Lung (tissue), 12 donors: ENCODE measurements around the gene HCRT. TPM values are rescaled to one million over a fixed set of nuclear protein-coding genes. Genes with fewer than 3 reads are reported as not detected.
"Not testable (repeated sequence)": the region's sequence is repeated elsewhere in the genome, so short reads cannot be mapped to it uniquely, and the experiment has no call there.

Experiments
- ATAC-seq: fragments of 200-7000 bp; cut with Tn5 transposase; one replicate; pipeline ENCODE4 v1.9.1; 2020; ENCODE audit warnings: moderate number of reproducible peaks; ENCODE audit not compliant: insufficient read depth, low FRiP score
- DNase-seq, 3 donors: peaks; one replicate each; pipeline ENCODE4 v3.0.0-alpha.2; 2013 to 2017
- H3K27ac ChIP-seq, 2 donors: one replicate each; pipeline ENCODE4 v1.5.1; 2013; ENCODE audit warnings: mild to moderate bottlenecking in 2 of 2, moderate library complexity in 2 of 2, control low read depth in 1 of 2, inconsistent platforms in 1 of 2, low read depth in 1 of 2, low read length in 1 of 2
- H3K27me3 ChIP-seq, 3 donors: one replicate each; pipeline ENCODE4 v1.5.1; 2013; ENCODE audit warnings: low read length in 2 of 3; ENCODE audit not compliant: control insufficient read depth in 3 of 3, insufficient read depth in 3 of 3
- H3K36me3 ChIP-seq, 4 donors: one replicate each; pipeline ENCODE4 v1.5.1; 2013; ENCODE audit warnings: low read length in 4 of 4, mild to moderate bottlenecking in 1 of 4, moderate library complexity in 1 of 4; ENCODE audit not compliant: control insufficient read depth in 4 of 4, insufficient read depth in 4 of 4
- H3K4me1 ChIP-seq, 5 donors: one replicate each; pipeline ENCODE4 v1.5.1; 2013; ENCODE audit warnings: low read length in 5 of 5, mild to moderate bottlenecking in 2 of 5, moderate library complexity in 1 of 5; ENCODE audit not compliant: control insufficient read depth in 5 of 5, insufficient read depth in 5 of 5
- H3K4me3 ChIP-seq: one replicate; pipeline ENCODE4 v1.5.1; 2013; ENCODE audit warnings: mild to moderate bottlenecking, control low read depth, moderate library complexity
- H3K9ac ChIP-seq, 2 donors: one replicate each; pipeline ENCODE4 v1.5.1; 2013; ENCODE audit warnings: low read length in 2 of 2, control low read depth in 1 of 2; ENCODE audit not compliant: insufficient read depth in 1 of 2
- H3K9me3 ChIP-seq, 4 donors: one replicate each; pipeline ENCODE4 v1.5.1; 2013; ENCODE audit warnings: low read length in 3 of 4, mild to moderate bottlenecking in 1 of 4, moderate library complexity in 1 of 4; ENCODE audit not compliant: control insufficient read depth in 4 of 4, insufficient read depth in 3 of 4
- CTCF ChIP-seq: IDR thresholded peaks from 2 replicates; pipeline ENCODE4 v1.5.1; 2012; ENCODE audit warnings: mild to moderate bottlenecking; ENCODE audit errors: control extremely low read depth, extremely low read depth
- WGBS, 2 donors: extraction: QIAGEN DNeasy Blood & Tissue Kit; methylation state at CpG; one replicate each; pipeline ENCODE4 v1.1.7; 2013; 5-methylcytosine and 5-hydroxymethylcytosine counted together
- polyA plus RNA-seq, 2 donors: library from polyadenylated mRNA; stranded (reverse); fragments of 200-250 nt; gene quantifications; one replicate each; pipeline ENCODE4 v1.2.1, GENCODE V29; 2013
- total RNA-seq, 2 donors: library from RNA; depleted of rRNA in 1 of 2; stranded (reverse); fragments of >200 nt in 1 of 2; gene quantifications; one replicate each; pipeline ENCODE4 v1.2.1, GENCODE V29; 2014 to 2021
- donor health status: control.
- donor health status: control.
- donor health status: Bipolar disorder and iron deficiency.
- donor health status: healthy.
- donor health status: DM: yes; HTN: yes; CAD: no.

The HCRT gene
- total and polyA plus RNA-seq, 4 donors = not detected

DNA sequence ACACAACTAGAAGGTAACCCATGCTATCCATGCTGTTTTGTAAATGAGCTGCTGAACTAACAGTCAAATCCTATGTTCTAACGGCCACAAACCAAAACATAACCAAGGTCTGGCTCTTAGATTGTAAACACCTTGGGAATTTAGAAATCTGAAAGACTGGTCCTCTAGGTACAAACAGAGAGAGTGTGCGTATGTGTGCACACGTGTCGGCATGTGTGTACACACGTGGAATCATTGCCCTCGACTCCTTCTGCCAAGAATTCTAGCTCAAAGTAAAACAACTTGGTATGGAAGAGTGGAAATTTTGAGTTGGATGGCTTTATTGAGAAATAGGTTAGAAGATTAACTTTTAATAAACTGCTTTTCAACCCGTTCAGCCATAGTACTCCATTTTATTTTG lies 27.1 kb upstream of the HCRT start:
- no peak overlapping the region for H3K9ac ChIP-seq
- peaks cover 24 to 53% (median 32%) of the 10 kb centered on the region in 4 donors for H3K36me3 ChIP-seq
- H3K4me1 ChIP-seq = no peaks in the 10 kb centered on the region
- ATAC-seq (no peak), DNase-seq (no peak)
- H3K27ac ChIP-seq = no peak overlapping the region
- 84 to 89% methylated on average over 7 of the region's 7 CpGs for whole genome bisulfite sequencing, 2 donors
- H3K9me3 ChIP-seq = no peaks in the 10 kb centered on the region
- H3K27me3 ChIP-seq = no peaks in the 10 kb centered on the region
- no peak overlapping the region for H3K4me3 ChIP-seq
- TF ChIP-seq CTCF = no peak

GRCh38 chr17:42211921-42212341 lies 26.7 kb upstream of the HCRT start:
- not testable (repeated sequence) for H3K27me3 ChIP-seq, H3K4me3 ChIP-seq, H3K9me3 ChIP-seq, DNase-seq, H3K4me1 ChIP-seq, H3K27ac ChIP-seq, ATAC-seq, H3K9ac ChIP-seq
- WGBS, 2 donors = 76 to 85% methylated on average over 6 to 9 of the region's 9 CpGs
- peaks cover 25 to 53% (median 31%) of the 10 kb centered on the region in 4 donors for H3K36me3 ChIP-seq

DNA sequence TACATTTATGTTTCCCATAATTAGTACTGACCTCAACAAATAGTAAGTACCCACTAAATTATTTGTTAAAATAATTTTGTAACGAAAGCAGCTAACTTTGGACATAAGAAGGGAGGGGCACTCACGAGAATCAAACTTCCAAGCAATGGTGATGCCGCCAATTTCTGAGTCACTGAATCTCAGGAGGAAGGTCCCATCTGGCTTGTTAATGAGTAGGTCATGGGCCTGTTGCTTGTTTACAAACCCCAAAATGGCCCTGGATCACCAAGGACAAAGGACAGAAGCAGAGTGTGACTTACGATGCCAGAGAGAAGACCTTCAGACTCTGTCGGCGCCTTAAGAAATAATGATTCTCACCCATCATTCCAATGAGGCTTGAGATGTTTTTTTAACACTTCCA lies 24.8 kb upstream of the HCRT start:
- no peaks in the 10 kb centered on the region for H3K27me3 ChIP-seq
- ATAC-seq (no peak), DNase-seq (no peak)
- 96% methylated on average over 6 of the region's 6 CpGs for WGBS, 2 donors
- peaks cover 25 to 45% (median 28%) of the 10 kb centered on the region in 4 donors for H3K36me3 ChIP-seq
- no peaks in the 10 kb centered on the region for H3K9me3 ChIP-seq
- no peak overlapping the region for H3K27ac ChIP-seq
- H3K9ac ChIP-seq = no peak overlapping the region
- TF ChIP-seq CTCF = no peak
- H3K4me1 ChIP-seq = no peaks in the 10 kb centered on the region
- H3K4me3 ChIP-seq = no peak overlapping the region

GRCh38 chr17:42206153-42206612 lies 20.9 kb upstream of the HCRT start:
- not testable (repeated sequence) for H3K9ac ChIP-seq, H3K27me3 ChIP-seq, DNase-seq, H3K27ac ChIP-seq, H3K4me1 ChIP-seq, H3K9me3 ChIP-seq, ATAC-seq, H3K4me3 ChIP-seq
- peaks cover 20 to 47% (median 33%) of the 10 kb centered on the region in 4 donors for H3K36me3 ChIP-seq
- 46 to 65% methylated on average over 8 of the region's 8 CpGs for WGBS, 2 donors
